Fibroblast of lung (primary cell): ENCODE measurements around the gene MAZ. TPM values are rescaled to one million over a fixed set of nuclear protein-coding genes. Genes with fewer than 3 reads are reported as not detected.
"Not testable (repeated sequence)": the region's sequence is repeated elsewhere in the genome, so short reads cannot be mapped to it uniquely, and the experiment has no call there.

ENCODE experiments used
- DNase-seq, 2 donors: peaks; one replicate each; pipeline versions ENCODE4 v3.0.0 to v3.0.0-alpha.2; 2010; ENCODE audit warnings: low read depth in 2 of 2
- H2AFZ ChIP-seq: 2 replicates; pipeline ENCODE4 v1.5.1; 2012; ENCODE audit warnings: low read length, control low read depth, inconsistent platforms
- H3K27ac ChIP-seq: 2 replicates; pipeline ENCODE4 v1.5.1; 2011; ENCODE audit warnings: low read length, control low read depth; ENCODE audit not compliant: insufficient read depth
- H3K27me3 ChIP-seq: 2 replicates; pipeline ENCODE4 v1.5.1; 2011; ENCODE audit warnings: mild to moderate bottlenecking, low read length; ENCODE audit not compliant: control insufficient read depth, insufficient read depth
- H3K36me3 ChIP-seq: 2 replicates; pipeline ENCODE4 v1.5.1; 2011; ENCODE audit warnings: low read length; ENCODE audit not compliant: control insufficient read depth, insufficient read depth
- H3K4me1 ChIP-seq: 2 replicates; pipeline ENCODE4 v1.5.1; 2011; ENCODE audit warnings: low read length; ENCODE audit not compliant: control insufficient read depth, insufficient read depth; ENCODE audit errors: extremely low read depth
- H3K4me2 ChIP-seq: 2 replicates; pipeline ENCODE4 v1.5.1; 2011; ENCODE audit warnings: low read length, control low read depth; ENCODE audit not compliant: insufficient read depth; ENCODE audit errors: extremely low read depth
- H3K4me3 ChIP-seq, 4 experiments: fragments of 200-600 bp in 1 of 4; sonication (generic) in 1 of 4; replicated peaks in 1 of 4; 2 replicates each; pipeline ENCODE4 v1.5.1; 2011 to 2016; ENCODE audit warnings: low read length in 4 of 4, low read depth in 3 of 4, mild to moderate bottlenecking in 3 of 4, control low read depth in 2 of 4, inconsistent platforms in 1 of 4, mixed read lengths in 1 of 4; ENCODE audit not compliant: insufficient read depth in 1 of 4; ENCODE audit errors: control extremely low read depth in 1 of 4
- H3K79me2 ChIP-seq: 2 replicates; pipeline ENCODE4 v1.5.1; 2012; ENCODE audit warnings: mild to moderate bottlenecking, low read length, inconsistent platforms; ENCODE audit not compliant: control insufficient read depth, insufficient read depth
- H3K9ac ChIP-seq: 2 replicates; pipeline ENCODE4 v1.5.1; 2011; ENCODE audit warnings: mild to moderate bottlenecking, low read length, control low read depth; ENCODE audit not compliant: insufficient read depth
- H3K9me3 ChIP-seq: 2 replicates; pipeline ENCODE4 v1.5.1; 2012; ENCODE audit warnings: low read depth, low read length; ENCODE audit not compliant: control insufficient read depth, insufficient read depth
- H4K20me1 ChIP-seq: 2 replicates; pipeline ENCODE4 v1.5.1; 2011; ENCODE audit warnings: low read length; ENCODE audit not compliant: control insufficient read depth, insufficient read depth; ENCODE audit errors: extremely low read depth
- CTCF ChIP-seq, 2 donors: IDR thresholded peaks in 1 of 2; conservative IDR thresholded peaks in 1 of 2; 1 replicate in 1 of 2; 2 replicates in 1 of 2; pipeline ENCODE4 v1.5.1; 2011 to 2012; ENCODE audit warnings: low read length in 2 of 2, control low read depth in 1 of 2, inconsistent platforms in 1 of 2, low read depth in 1 of 2, mild to moderate bottlenecking in 1 of 2
- EZH2 ChIP-seq: IDR thresholded peaks from 2 replicates; pipeline ENCODE4 v1.5.1; 2012; ENCODE audit warnings: low read length, control low read depth, mild to moderate bottlenecking; ENCODE audit errors: missing control alignments
- polyA plus RNA-seq, 2 donors: library from polyadenylated mRNA; depleted of rRNA in 1 of 2; stranded (reverse) in 1 of 2; unstranded in 1 of 2; fragments of >200 nt; gene quantifications; 2 replicates each; pipeline ENCODE4 v1.2.1, GENCODE V29; 2011 to 2012; ENCODE audit warnings: missing spikeins in 1 of 2
- total RNA-seq: library from RNA; depleted of rRNA; stranded (reverse); fragments of >200 nt; gene quantifications from 2 replicates; pipeline ENCODE4 v1.2.1, GENCODE V29; 2014

The MAZ gene
- total and polyA plus RNA-seq, 2 donors (not counting 1 experiment from before 2014, with no cell fraction given) = 68.1 to 131 TPM

GRCh38 chr16:29826342-29826695 is 20.0 kb downstream of the MAZ start:
- H3K4me2 ChIP-seq = peak overlapping the region; percentile 98
- no peak for DNase-seq
- H2AFZ ChIP-seq = no peak overlapping the region
- peak overlapping the region; percentile 93 for H3K27ac ChIP-seq
- H3K27me3 ChIP-seq = no peaks in the 10 kb centered on the region
- peaks cover 82% of the 10 kb centered on the region for H3K79me2 ChIP-seq
- no peak overlapping the region for H3K9ac ChIP-seq
- TF ChIP-seq CTCF (conservative IDR thresholded peaks at IDR 0.05 in 1 of 2, IDR thresholded peaks at IDR 0.05 in 1 of 2; ENCODE audit: low read depth in 1 of 2, low read length in 2 of 2) = no peak
- no peak for TF ChIP-seq EZH2
- peaks cover 17% of the 10 kb centered on the region for H3K36me3 ChIP-seq
- no peaks in the 10 kb centered on the region for H4K20me1 ChIP-seq
- H3K4me3 ChIP-seq = no peak overlapping the region
- no peaks in the 10 kb centered on the region for H3K9me3 ChIP-seq
- H3K4me1 ChIP-seq = peaks cover 31% of the 10 kb centered on the region

DNA sequence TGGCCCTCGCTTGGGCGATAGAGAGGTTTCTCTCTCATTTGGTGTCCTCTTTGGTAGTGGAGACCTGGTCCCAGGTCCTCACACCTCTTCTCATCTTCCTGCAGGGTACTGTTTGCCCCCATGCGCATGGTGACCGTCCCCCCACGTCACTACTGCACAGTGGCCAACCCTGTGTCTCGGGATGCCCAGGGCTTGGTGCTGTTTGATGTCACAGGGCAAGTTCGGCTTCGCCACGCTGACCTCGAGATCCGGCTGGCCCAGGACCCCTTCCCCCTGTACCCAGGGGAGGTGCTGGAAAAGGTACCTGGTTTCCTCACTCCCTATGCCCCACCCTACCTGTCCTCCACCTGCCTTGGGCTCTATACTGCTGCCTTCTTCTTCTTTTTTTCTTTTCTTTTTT is 24.4 kb downstream of the MAZ start:
- DNase-seq = no peak
- H3K27ac ChIP-seq = no peak overlapping the region
- H3K4me3 ChIP-seq = no peak overlapping the region
- H3K9ac ChIP-seq = no peak overlapping the region
- TF ChIP-seq CTCF (conservative IDR thresholded peaks at IDR 0.05 in 1 of 2, IDR thresholded peaks at IDR 0.05 in 1 of 2; ENCODE audit: low read depth in 1 of 2, low read length in 2 of 2) (no peak), EZH2 (no peak)
- no peaks in the 10 kb centered on the region for H3K9me3 ChIP-seq
- H4K20me1 ChIP-seq = no peaks in the 10 kb centered on the region
- peaks cover 58% of the 10 kb centered on the region for H3K79me2 ChIP-seq
- no peak overlapping the region for H2AFZ ChIP-seq
- H3K4me2 ChIP-seq = no peak overlapping the region
- peaks cover 32% of the 10 kb centered on the region for H3K36me3 ChIP-seq
- peaks cover 9% of the 10 kb centered on the region for H3K4me1 ChIP-seq
- H3K27me3 ChIP-seq = no peaks in the 10 kb centered on the region

DNA sequence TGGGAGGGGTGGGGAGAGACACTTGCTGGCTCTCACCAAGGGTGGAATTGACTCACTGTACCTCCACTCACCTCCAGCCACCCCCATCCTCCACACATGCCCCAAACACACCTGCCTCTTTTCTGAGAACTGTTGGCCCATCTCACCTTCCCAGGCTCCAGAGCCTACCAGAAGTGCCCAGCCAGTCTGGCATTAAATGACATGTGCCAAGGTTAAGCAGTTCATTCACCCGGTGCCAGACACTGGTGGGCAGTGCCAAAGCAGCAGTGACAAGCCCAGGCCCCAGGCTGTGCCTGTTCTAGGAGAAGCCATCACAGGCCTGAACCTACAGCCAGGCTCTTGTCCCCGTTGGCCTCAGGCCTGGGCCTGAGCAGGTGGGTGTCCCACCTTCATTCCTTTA is 25.2 kb downstream of the MAZ start:
- Histone ChIP-seq H3K9me3 (no peaks in the 10 kb centered on the region), H3K4me3 (no peak overlapping the region), H3K4me1 (peaks cover 4% of the 10 kb centered on the region), H4K20me1 (no peaks in the 10 kb centered on the region), H3K9ac (no peak overlapping the region), H3K4me2 (no peak overlapping the region), H3K79me2 (peaks cover 51% of the 10 kb centered on the region), H2AFZ (no peak overlapping the region), H3K36me3 (peaks cover 31% of the 10 kb centered on the region), H3K27me3 (no peaks in the 10 kb centered on the region), H3K27ac (no peak overlapping the region)
- DNase-seq = no peak
- TF ChIP-seq EZH2 (no peak), CTCF (conservative IDR thresholded peaks at IDR 0.05 in 1 of 2, IDR thresholded peaks at IDR 0.05 in 1 of 2; ENCODE audit: low read depth in 1 of 2, low read length in 2 of 2) (no peak)

DNA sequence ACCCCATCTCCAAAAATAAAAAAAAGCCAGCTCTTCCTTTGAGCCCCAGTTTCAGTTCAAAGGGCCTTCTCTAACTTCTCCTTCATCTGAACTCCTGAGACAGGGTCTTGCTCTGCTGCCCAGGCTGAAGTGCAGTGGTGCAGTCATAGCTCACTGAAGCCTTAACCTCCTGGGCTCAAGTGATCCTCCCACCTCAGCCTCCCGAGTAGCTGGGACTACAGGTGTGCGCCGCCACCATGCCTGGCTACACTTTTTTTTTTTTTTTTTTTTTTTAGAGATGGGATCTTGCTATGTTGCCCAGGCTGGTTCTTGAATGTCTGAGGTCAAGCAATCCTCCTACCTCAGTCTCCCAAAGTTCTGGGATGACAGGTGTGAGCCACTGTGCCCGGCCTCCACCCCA is 26.9 kb downstream of the MAZ start:
- not testable (repeated sequence) for H3K4me2 ChIP-seq, DNase-seq

More for the DNA sequence above, 26.9 kb downstream of the MAZ start:
- H3K9me3 ChIP-seq, H3K4me1 ChIP-seq, H3K4me3 ChIP-seq, H3K27me3 ChIP-seq, H2AFZ ChIP-seq, H3K27ac ChIP-seq, H3K9ac ChIP-seq, H4K20me1 ChIP-seq: not testable (repeated sequence)
- H3K36me3 ChIP-seq = peaks cover 40% of the 10 kb centered on the region
- H3K79me2 ChIP-seq = peaks cover 36% of the 10 kb centered on the region
